Measurements from ENCODE around the gene SGIP1. TPM values are rescaled to one million over a fixed set of nuclear protein-coding genes. Genes with fewer than 3 reads are reported as not detected.

SGIP1 gene
- total RNA-seq, 3 donors from 2014 or later: not detected

DNA sequence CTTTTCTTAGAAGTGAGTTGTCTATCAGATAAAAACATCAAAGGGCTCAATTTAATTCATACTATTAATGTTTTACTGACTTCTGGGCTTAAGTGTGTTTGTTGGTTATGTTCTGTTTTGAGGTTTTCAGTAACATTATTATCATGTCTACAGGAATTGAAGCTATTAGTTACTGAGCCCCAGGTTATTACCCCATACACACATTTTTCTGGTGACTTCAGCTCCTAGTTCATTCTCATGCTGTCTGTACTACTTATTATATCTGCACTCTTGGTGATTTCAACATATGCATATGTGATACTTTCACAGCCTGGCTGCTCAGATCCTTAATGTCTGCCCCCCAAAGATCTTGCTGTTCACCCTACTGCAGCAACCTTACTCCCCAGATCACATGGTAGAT lies 27.0 kb upstream of the SGIP1 start:
- ATAC-seq (no peak), DNase-seq (no peak)
- Mint-ChIP-seq H3K9me3 (no peaks in the 10 kb centered on the region), H3K4me3 (no peak overlapping the region), H3K36me3 (ENCODE audit: insufficient read depth) (no peaks in the 10 kb centered on the region), H3K4me1 (ENCODE audit: low read depth) (no peaks in the 10 kb centered on the region), H3K27me3 (ENCODE audit: low read depth) (peaks cover 20% of the 10 kb centered on the region)

GRCh38 chr1:66510407-66510806 lies 23.5 kb upstream of the SGIP1 start:
- ATAC-seq: no peak
- H3K27me3 Mint-ChIP-seq (ENCODE audit: low read depth): peaks cover 15% of the 10 kb centered on the region
- no peaks in the 10 kb centered on the region for H3K36me3 Mint-ChIP-seq (ENCODE audit: insufficient read depth)
- no peak for DNase-seq
- H3K4me1 Mint-ChIP-seq (ENCODE audit: low read depth): no peaks in the 10 kb centered on the region
- H3K9me3 Mint-ChIP-seq: no peaks in the 10 kb centered on the region
- H3K4me3 Mint-ChIP-seq: no peak overlapping the region

GRCh38 chr1:66511118-66511517 lies 22.8 kb upstream of the SGIP1 start:
- Mint-ChIP-seq H3K9me3 (no peaks in the 10 kb centered on the region), H3K27me3 (ENCODE audit: low read depth) (peaks cover 15% of the 10 kb centered on the region), H3K4me3 (no peak overlapping the region), H3K4me1 (ENCODE audit: low read depth) (no peaks in the 10 kb centered on the region), H3K36me3 (ENCODE audit: insufficient read depth) (no peaks in the 10 kb centered on the region)
- DNase-seq (no peak), ATAC-seq (no peak)

GRCh38 chr1:66517959-66518358 lies 16.0 kb upstream of the SGIP1 start:
- Mint-ChIP-seq H3K4me3 (no peak overlapping the region), H3K27me3 (ENCODE audit: low read depth) (peaks cover 5% of the 10 kb centered on the region), H3K36me3 (ENCODE audit: insufficient read depth) (no peaks in the 10 kb centered on the region), H3K9me3 (no peaks in the 10 kb centered on the region), H3K4me1 (ENCODE audit: low read depth) (no peaks in the 10 kb centered on the region)
- no peak for DNase-seq
- no peak for ATAC-seq

DNA sequence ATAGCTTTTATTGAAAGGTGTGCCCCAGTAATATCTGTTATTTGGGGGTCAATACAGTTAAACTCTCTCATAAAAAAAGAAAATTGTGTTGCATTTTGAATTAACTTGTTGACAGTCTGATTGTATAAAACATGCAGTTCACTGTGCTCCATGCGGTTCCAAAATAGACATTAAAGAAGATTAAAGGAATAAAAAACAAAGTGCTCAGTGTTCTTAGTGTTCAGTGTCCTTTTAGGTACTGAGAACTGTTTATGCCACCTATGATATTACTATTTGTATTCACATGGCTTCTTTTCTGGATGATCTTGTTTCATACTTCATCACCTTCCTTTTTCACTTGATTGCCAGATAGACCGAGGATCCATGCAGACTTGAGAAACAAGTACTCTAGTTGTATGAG lies 15.3 kb upstream of the SGIP1 start:
- ATAC-seq (no peak), DNase-seq (no peak)
- Mint-ChIP-seq H3K27me3 (ENCODE audit: low read depth) (peaks cover 3% of the 10 kb centered on the region), H3K36me3 (ENCODE audit: insufficient read depth) (no peaks in the 10 kb centered on the region), H3K4me1 (ENCODE audit: low read depth) (no peaks in the 10 kb centered on the region), H3K4me3 (no peak overlapping the region), H3K9me3 (no peaks in the 10 kb centered on the region)

- Mint-ChIP-seq H3K27me3 (ENCODE audit: low read depth) (no peaks in the 10 kb centered on the region), H3K4me1 (ENCODE audit: low read depth) (no peaks in the 10 kb centered on the region), H3K4me3 (no peak overlapping the region), H3K36me3 (ENCODE audit: insufficient read depth) (no peaks in the 10 kb centered on the region), H3K9me3 (no peaks in the 10 kb centered on the region)
- ATAC-seq (no peak), DNase-seq (no peak)
Observed at GRCh38 chr1:66519992-66520391, 14.0 kb upstream of the SGIP1 start.

GRCh38 chr1:66520655-66521054 lies 13.3 kb upstream of the SGIP1 start:
- Mint-ChIP-seq H3K27me3 (ENCODE audit: low read depth) (no peaks in the 10 kb centered on the region), H3K9me3 (no peaks in the 10 kb centered on the region), H3K4me3 (no peak overlapping the region), H3K36me3 (ENCODE audit: insufficient read depth) (no peaks in the 10 kb centered on the region), H3K4me1 (ENCODE audit: low read depth) (no peaks in the 10 kb centered on the region)
- DNase-seq: no peak
- ATAC-seq: no peak

DNA sequence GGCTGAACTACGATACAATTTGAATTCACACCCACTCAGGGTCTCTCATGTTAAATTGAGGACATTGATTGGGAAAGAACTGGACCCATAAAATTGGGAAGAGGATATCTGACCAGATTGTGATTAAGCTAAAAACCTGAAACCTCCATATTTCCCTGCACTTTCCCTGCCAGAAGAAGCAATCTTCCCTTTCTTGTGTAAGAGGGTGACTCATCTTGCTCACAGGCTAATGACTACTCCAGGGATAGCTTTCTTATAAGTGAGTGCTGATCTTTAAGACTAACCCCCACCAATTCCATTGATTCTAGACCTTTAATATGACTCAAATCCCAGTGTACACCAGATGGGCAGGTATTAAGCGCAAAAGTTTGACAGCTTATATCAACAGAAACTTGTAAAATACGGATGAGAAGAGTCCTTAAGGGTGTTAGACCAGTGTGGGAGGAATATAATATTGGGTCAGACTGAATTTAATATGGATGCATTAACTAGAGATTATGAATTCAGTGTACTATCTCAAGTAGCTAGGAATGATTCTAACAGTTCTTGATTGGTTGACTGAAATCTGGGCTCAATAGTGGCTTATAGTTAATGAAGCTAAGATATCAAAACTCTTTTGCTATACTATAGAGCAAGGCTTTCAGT lies 12.1 kb upstream of the SGIP1 start:
- H3K9me3 Mint-ChIP-seq: no peaks in the 10 kb centered on the region
- H3K4me1 Mint-ChIP-seq (ENCODE audit: low read depth): no peaks in the 10 kb centered on the region
- DNase-seq (no peak), ATAC-seq (no peak)
- no peaks in the 10 kb centered on the region for H3K27me3 Mint-ChIP-seq (ENCODE audit: low read depth)
- H3K36me3 Mint-ChIP-seq (ENCODE audit: insufficient read depth): no peaks in the 10 kb centered on the region
- H3K4me3 Mint-ChIP-seq: no peak overlapping the region

DNA sequence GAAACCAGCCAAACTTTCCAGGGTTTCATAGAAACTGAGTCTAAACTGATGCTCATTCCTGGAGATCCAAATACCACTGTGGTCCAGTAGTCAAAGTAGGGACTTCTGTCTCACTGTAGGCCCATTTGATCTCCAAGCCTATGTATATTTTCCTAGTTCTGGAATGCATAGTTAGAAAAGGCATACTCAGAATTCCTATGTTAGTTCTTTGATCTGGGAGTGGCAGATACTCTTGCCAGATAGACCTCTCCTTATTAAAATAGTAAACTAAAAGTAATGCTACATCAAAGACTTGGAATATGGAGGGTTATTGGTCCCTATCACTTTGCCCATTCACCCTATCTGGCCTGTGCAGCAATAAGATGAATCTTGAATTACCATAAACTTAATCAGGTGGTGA lies 10.4 kb upstream of the SGIP1 start:
- Mint-ChIP-seq H3K27me3 (ENCODE audit: low read depth) (no peaks in the 10 kb centered on the region), H3K4me3 (no peak overlapping the region), H3K4me1 (ENCODE audit: low read depth) (no peaks in the 10 kb centered on the region), H3K36me3 (ENCODE audit: insufficient read depth) (no peaks in the 10 kb centered on the region), H3K9me3 (no peaks in the 10 kb centered on the region)
- no peak for ATAC-seq
- DNase-seq: no peak

- no peaks in the 10 kb centered on the region for H3K9me3 Mint-ChIP-seq
- ATAC-seq: no peak
- peaks cover 5% of the 10 kb centered on the region for H3K27me3 Mint-ChIP-seq (ENCODE audit: low read depth)
- H3K4me1 Mint-ChIP-seq (ENCODE audit: low read depth): no peaks in the 10 kb centered on the region
- no peak for DNase-seq
- H3K4me3 Mint-ChIP-seq: no peak overlapping the region
- H3K36me3 Mint-ChIP-seq (ENCODE audit: insufficient read depth): no peaks in the 10 kb centered on the region
Observed at GRCh38 chr1:66525086-66525485, 8.9 kb upstream of the SGIP1 start.

GRCh38 chr1:66526036-66526435 lies 7.9 kb upstream of the SGIP1 start:
- Mint-ChIP-seq H3K9me3 (no peaks in the 10 kb centered on the region), H3K27me3 (ENCODE audit: low read depth) (peaks cover 9% of the 10 kb centered on the region), H3K36me3 (ENCODE audit: insufficient read depth) (no peaks in the 10 kb centered on the region), H3K4me1 (ENCODE audit: low read depth) (no peaks in the 10 kb centered on the region), H3K4me3 (no peak overlapping the region)
- DNase-seq (no peak), ATAC-seq (no peak)

DNA sequence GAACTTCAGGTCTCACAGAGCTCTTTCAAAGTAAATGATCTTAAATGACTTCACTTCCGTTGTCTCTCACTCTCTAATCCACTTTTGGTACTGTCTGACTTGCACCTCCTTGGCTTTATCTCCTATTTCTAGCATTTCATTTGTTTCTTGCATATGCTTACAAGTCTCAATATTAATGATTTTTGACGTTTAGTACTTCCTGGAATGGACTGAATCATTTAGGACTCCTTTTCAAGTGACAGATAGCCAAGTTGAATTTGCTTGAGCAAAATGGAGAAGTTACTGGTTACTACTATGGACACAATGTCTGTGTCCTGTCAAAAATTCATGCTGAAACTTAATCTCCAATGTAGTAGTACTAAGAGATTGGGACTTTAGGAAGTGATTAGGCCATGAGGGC lies 7.0 kb upstream of the SGIP1 start:
- Mint-ChIP-seq H3K4me3 (no peak overlapping the region), H3K4me1 (ENCODE audit: low read depth) (no peaks in the 10 kb centered on the region), H3K9me3 (no peaks in the 10 kb centered on the region), H3K36me3 (ENCODE audit: insufficient read depth) (no peaks in the 10 kb centered on the region), H3K27me3 (ENCODE audit: low read depth) (peaks cover 18% of the 10 kb centered on the region)
- ATAC-seq (no peak), DNase-seq (no peak)

DNA sequence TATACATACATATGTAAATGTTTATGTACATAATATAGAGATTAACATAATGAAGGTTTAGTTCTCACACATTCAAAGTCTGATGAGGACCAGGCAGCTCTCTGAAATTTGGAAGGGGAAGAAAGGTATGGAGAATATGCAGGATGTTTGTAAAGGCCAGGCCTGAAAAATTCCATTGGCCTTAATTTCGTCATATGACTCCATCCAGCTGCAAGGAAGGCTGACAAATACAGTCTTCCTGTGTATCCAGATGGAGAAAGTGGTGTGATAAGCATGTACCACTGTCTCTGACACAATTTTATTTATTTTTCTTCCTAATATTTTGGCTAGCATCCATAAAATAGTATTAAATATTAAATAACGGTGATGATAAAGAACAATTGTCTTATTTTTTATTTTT lies 6.3 kb upstream of the SGIP1 start:
- H3K36me3 Mint-ChIP-seq (ENCODE audit: insufficient read depth): no peaks in the 10 kb centered on the region
- H3K4me1 Mint-ChIP-seq (ENCODE audit: low read depth): peaks cover 2% of the 10 kb centered on the region
- no peaks in the 10 kb centered on the region for H3K9me3 Mint-ChIP-seq
- no peak overlapping the region for H3K4me3 Mint-ChIP-seq
- DNase-seq: no peak
- ATAC-seq: no peak
- H3K27me3 Mint-ChIP-seq (ENCODE audit: low read depth): peaks cover 23% of the 10 kb centered on the region

DNA sequence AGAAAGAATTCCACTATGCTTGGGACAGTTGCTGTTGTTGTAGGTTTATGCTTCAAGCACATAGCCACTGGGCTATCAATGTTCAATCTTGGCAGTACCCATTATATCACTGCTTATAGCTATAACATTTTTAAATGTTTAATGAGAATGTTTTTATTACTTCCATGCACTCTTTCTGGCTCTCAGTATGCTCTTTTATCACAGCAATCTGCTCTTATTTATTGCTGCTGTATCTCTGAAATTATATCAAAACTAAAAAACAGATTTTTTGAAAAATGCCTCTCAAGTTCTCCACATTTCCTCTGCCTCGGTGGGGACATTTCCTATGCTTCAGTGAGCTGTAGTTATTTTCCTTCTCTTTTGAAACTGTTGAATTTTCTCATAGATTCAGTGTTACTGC lies 5.4 kb upstream of the SGIP1 start:
- Mint-ChIP-seq H3K36me3 (ENCODE audit: insufficient read depth) (no peaks in the 10 kb centered on the region), H3K4me3 (no peak overlapping the region), H3K9me3 (no peaks in the 10 kb centered on the region), H3K4me1 (ENCODE audit: low read depth) (peaks cover 7% of the 10 kb centered on the region), H3K27me3 (ENCODE audit: low read depth) (peaks cover 30% of the 10 kb centered on the region)
- no peak for DNase-seq
- no peak for ATAC-seq

- Mint-ChIP-seq H3K4me1 (ENCODE audit: low read depth) (peaks cover 12% of the 10 kb centered on the region), H3K4me3 (no peak overlapping the region), H3K9me3 (no peaks in the 10 kb centered on the region), H3K27me3 (ENCODE audit: low read depth) (peaks cover 46% of the 10 kb centered on the region), H3K36me3 (ENCODE audit: insufficient read depth) (no peaks in the 10 kb centered on the region)
- DNase-seq (no peak), ATAC-seq (no peak)
Observed at GRCh38 chr1:66532214-66532613, 1.7 kb upstream of the SGIP1 start.
